NCI-H82 treated with DMSO at 0.1 percent for 48 hours (cell line): Measurements from ENCODE around the gene CLDN11.

ENCODE experiments used
- DNase-seq: peaks from one replicate; lab custom pipeline; 2025; ENCODE audit not compliant: unreplicated experiment; lab: John Stamatoyannopoulos, UW

CLDN11 gene

GRCh38 chr3:170418422-170419398 is at the start of gene CLDN11:
Gene CLDN11 (plus strand): TSS chr3:170418868. CDS start chr3:170419067, 199 bp downstream.
- DNase-seq: peak; percentile 39

- DNase-seq: no peak
Measured at GRCh38 chr3:170368921-170369320, 49.7 kb upstream of the CLDN11 start.

GRCh38 chr3:170372190-170372879 is 46.3 kb upstream of the CLDN11 start:
- no peak for DNase-seq

GRCh38 chr3:170383567-170383966 is 35.1 kb upstream of the CLDN11 start:
- DNase-seq: no peak

GRCh38 chr3:170386468-170386867 is 32.2 kb upstream of the CLDN11 start:
- DNase-seq: no peak

- no peak for DNase-seq
Measured at GRCh38 chr3:170387950-170388349, 30.7 kb upstream of the CLDN11 start.

- DNase-seq: no peak
Measured at GRCh38 chr3:170391108-170391507, 27.6 kb upstream of the CLDN11 start.

- no peak for DNase-seq
Measured at GRCh38 chr3:170397685-170398084, 21.0 kb upstream of the CLDN11 start.

GRCh38 chr3:170405101-170405500 is 13.6 kb upstream of the CLDN11 start:
- DNase-seq: no peak

- peak; percentile 18 for DNase-seq
Measured at GRCh38 chr3:170410428-170411029, 8.1 kb upstream of the CLDN11 start.

- no peak for DNase-seq
Measured at GRCh38 chr3:170413291-170413690, 5.4 kb upstream of the CLDN11 start.

- DNase-seq: peak; percentile 56
Measured at GRCh38 chr3:170414202-170414663, 4.4 kb upstream of the CLDN11 start.

GRCh38 chr3:170417090-170417489 is 1.6 kb upstream of the CLDN11 start:
- DNase-seq: no peak

GRCh38 chr3:170419557-170420087 is 954 bp downstream of the CLDN11 start:
- no peak for DNase-seq

- DNase-seq: no peak
Measured at GRCh38 chr3:170420307-170420821, 1.7 kb downstream of the CLDN11 start.

GRCh38 chr3:170421111-170421641 is 2.5 kb downstream of the CLDN11 start:
- no peak for DNase-seq

GRCh38 chr3:170421758-170422157 is 3.1 kb downstream of the CLDN11 start:
- no peak for DNase-seq

GRCh38 chr3:170423001-170423615 is 4.4 kb downstream of the CLDN11 start:
- DNase-seq: no peak

GRCh38 chr3:170424879-170425278 is 6.2 kb downstream of the CLDN11 start:
- DNase-seq: no peak

GRCh38 chr3:170425491-170426239 is 7.0 kb downstream of the CLDN11 start:
- DNase-seq: no peak
